Endothelial cell of umbilical vein (primary cell): ENCODE results near the gene SCAANT1.

Experiments used
- EZH2 ChIP-seq: IDR thresholded peaks from 2 replicates; pipeline ENCODE4 v1.6.1; 2012; ENCODE audit warnings: borderline replicate concordance, low read depth, mild to moderate bottlenecking, moderate library complexity, low read length, inconsistent platforms; ENCODE audit not compliant: severe bottlenecking
- MYC ChIP-seq: IDR thresholded peaks from one replicate; pipeline ENCODE4 v1.6.1; 2011; ENCODE audit warnings: mild to moderate bottlenecking, low read depth, low read length
- POLR2A ChIP-seq: IDR thresholded peaks from 2 replicates; pipeline ENCODE4 v1.6.1; 2012; ENCODE audit warnings: low read depth, mild to moderate bottlenecking, control low read depth, low read length
- TF ChIP-seq, protein P1 (sequence below), 2 donors: IDR thresholded peaks; 1 replicate in 1 of 2; 2 replicates in 1 of 2; pipeline ENCODE4 v1.5.1; 2011; ENCODE audit warnings: low read length in 2 of 2, mild to moderate bottlenecking in 2 of 2, moderate library complexity in 2 of 2, control low read depth in 1 of 2, inconsistent platforms in 1 of 2, low read depth in 1 of 2; ENCODE audit not compliant: insufficient read depth in 1 of 2; ENCODE audit errors: extremely low read depth in 1 of 2

DNA sequence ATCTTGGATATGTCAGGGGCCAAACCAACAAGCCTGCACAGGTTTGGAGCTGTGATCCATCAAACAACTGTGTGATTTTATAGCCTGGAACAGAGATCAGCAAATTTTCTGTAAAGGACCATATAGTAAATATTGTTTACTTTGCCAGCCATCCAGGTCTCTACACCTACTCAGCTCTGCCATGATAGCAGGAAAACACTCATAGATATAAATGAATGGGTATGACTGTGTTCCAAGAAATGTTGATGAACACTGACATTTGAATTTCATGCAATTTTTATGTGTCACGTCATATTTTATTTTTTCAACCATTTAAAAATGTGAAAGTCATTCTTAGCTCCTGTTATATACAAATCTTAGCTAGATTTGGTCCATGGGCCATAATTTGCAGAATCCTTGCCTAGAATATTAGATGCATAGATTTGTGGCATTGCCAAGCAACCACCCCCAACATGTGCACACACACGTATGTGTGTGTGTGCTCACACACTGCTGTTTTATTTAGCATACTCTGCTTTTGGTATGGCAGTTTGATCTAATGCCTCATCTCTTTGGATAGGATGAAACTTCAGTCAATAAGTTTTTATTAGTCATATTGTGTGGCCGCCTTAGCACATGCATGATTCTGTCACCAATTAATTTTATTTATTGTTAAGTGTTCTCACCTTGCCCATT, 42.1 kb downstream of the SCAANT1 start:
- TF ChIP-seq, protein P1, sequence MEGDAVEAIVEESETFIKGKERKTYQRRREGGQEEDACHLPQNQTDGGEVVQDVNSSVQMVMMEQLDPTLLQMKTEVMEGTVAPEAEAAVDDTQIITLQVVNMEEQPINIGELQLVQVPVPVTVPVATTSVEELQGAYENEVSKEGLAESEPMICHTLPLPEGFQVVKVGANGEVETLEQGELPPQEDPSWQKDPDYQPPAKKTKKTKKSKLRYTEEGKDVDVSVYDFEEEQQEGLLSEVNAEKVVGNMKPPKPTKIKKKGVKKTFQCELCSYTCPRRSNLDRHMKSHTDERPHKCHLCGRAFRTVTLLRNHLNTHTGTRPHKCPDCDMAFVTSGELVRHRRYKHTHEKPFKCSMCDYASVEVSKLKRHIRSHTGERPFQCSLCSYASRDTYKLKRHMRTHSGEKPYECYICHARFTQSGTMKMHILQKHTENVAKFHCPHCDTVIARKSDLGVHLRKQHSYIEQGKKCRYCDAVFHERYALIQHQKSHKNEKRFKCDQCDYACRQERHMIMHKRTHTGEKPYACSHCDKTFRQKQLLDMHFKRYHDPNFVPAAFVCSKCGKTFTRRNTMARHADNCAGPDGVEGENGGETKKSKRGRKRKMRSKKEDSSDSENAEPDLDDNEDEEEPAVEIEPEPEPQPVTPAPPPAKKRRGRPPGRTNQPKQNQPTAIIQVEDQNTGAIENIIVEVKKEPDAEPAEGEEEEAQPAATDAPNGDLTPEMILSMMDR (IDR thresholded peaks at IDR 0.05; ENCODE audit: extremely low read depth in 1 of 2, insufficient read depth in 1 of 2, low read depth in 1 of 2, low read length in 2 of 2), result no peak
- TF ChIP-seq MYC (no peak), EZH2 (no peak), POLR2A (no peak)
